Brain microvascular endothelial cell (primary cell): ENCODE data around the gene GRWD1.

ENCODE experiments used
- DNase-seq: peaks from one replicate; pipeline ENCODE4 v3.0.0-alpha.2; 2020
- H3K27ac ChIP-seq: fragments of 250-450 bp; sonication (Bioruptor Pico); 2 replicates; pipeline ENCODE4 v1.5.1; 2020; ENCODE audit warnings: mild to moderate bottlenecking, moderate library complexity
- H3K27me3 ChIP-seq: fragments of 250-450 bp; sonication (Bioruptor Pico); replicated peaks from 2 replicates; pipeline ENCODE4 v1.5.1; 2020; ENCODE audit warnings: mild to moderate bottlenecking
- H3K36me3 ChIP-seq: fragments of 250-450 bp; sonication (Bioruptor Pico); replicated peaks from 2 replicates; pipeline ENCODE4 v1.5.1; 2020; ENCODE audit warnings: mild to moderate bottlenecking
- H3K4me3 ChIP-seq: 2 replicates; pipeline ENCODE4 v1.5.1; 2011; ENCODE audit warnings: low read depth, mild to moderate bottlenecking, control low read depth, low read length, moderate library complexity
- CTCF ChIP-seq: IDR thresholded peaks from 2 replicates; pipeline ENCODE4 v1.5.1; 2011; ENCODE audit warnings: low read depth, mild to moderate bottlenecking, moderate library complexity, low read length, control low read depth, inconsistent platforms; ENCODE audit errors: missing control alignments
- in situ Hi-C: cut with HindIII; loops from 2 replicates; pipeline ENCODE4 v1.10.0; 2017; ENCODE audit warnings: low sequenced_read_pairs, low pct_ligation_motif_present

The GRWD1 gene

GRCh38 chr19:48455171-48455907 lies 9.6 kb downstream of the GRWD1 start, which contains the start of gene KCNJ14:
Gene KCNJ14 (plus strand): TSS chr19:48455574. CDS start chr19:48461725, 6,151 bp downstream.
- H3K36me3 ChIP-seq = peaks cover 60% of the 10 kb centered on the region
- H3K27ac ChIP-seq = no peak within 1 kb of the TSS
- no peak within 1 kb of the TSS for H3K4me3 ChIP-seq
- no peaks in the 10 kb centered on the region for H3K27me3 ChIP-seq
- no peak for TF ChIP-seq CTCF
- in situ Hi-C loops = no loop called here
- no peak for DNase-seq

GRCh38 chr19:48455908-48456562 lies 10.3 kb downstream of the GRWD1 start:
- Histone ChIP-seq H3K27me3 (no peaks in the 10 kb centered on the region), H3K36me3 (peaks cover 53% of the 10 kb centered on the region), H3K4me3 (no peak overlapping the region), H3K27ac (no peak overlapping the region)
- in situ Hi-C loops = no loop called here
- no peak for TF ChIP-seq CTCF
- DNase-seq = no peak

- Histone ChIP-seq H3K27me3 (no peaks in the 10 kb centered on the region), H3K27ac (no peak overlapping the region), H3K36me3 (peaks cover 46% of the 10 kb centered on the region), H3K4me3 (no peak overlapping the region)
- in situ Hi-C loops = no loop called here
- no peak for TF ChIP-seq CTCF
- DNase-seq = no peak
Observed at GRCh38 chr19:48456864-48457263, 11.1 kb downstream of the GRWD1 start.

- Histone ChIP-seq H3K36me3 (peaks cover 45% of the 10 kb centered on the region), H3K27ac (no peak overlapping the region), H3K27me3 (no peaks in the 10 kb centered on the region), H3K4me3 (no peak overlapping the region)
- no peak for TF ChIP-seq CTCF
- no peak for DNase-seq
- in situ Hi-C loops = no loop called here
Observed at GRCh38 chr19:48458016-48458415, 12.2 kb downstream of the GRWD1 start.

- peaks cover 16% of the 10 kb centered on the region for H3K36me3 ChIP-seq
- DNase-seq = no peak
- no peak overlapping the region for H3K4me3 ChIP-seq
- in situ Hi-C loops = no loop called here
- TF ChIP-seq CTCF = no peak
- no peaks in the 10 kb centered on the region for H3K27me3 ChIP-seq
- no peak overlapping the region for H3K27ac ChIP-seq
Observed at GRCh38 chr19:48461651-48461981, 15.8 kb downstream of the GRWD1 start.
